Measurements from ENCODE around the gene MRPL20. TPM values are rescaled to one million over a fixed set of nuclear protein-coding genes. Genes with fewer than 3 reads are reported as not detected.

The MRPL20 gene
- total RNA-seq, 1 experiment from 2014 or later, result 110 TPM

- DNase-seq, result no peak
- BruUV-seq (replicated peaks), result no TSS peak
- TF ChIP-seq CTCF (IDR thresholded peaks at IDR 0.05; ENCODE audit: insufficient read depth in 1 of 2, low read depth in 1 of 2, low read length in 1 of 2, severe bottlenecking in 1 of 2, unreplicated experiment in 1 of 2), result no peak
- Mint-ChIP-seq H3K36me3 (ENCODE audit: insufficient read depth, unreplicated experiment) (no peaks in the 10 kb centered on the region), H3K4me3 (ENCODE audit: unreplicated experiment) (no peak overlapping the region), H3K4me1 (ENCODE audit: low read depth, unreplicated experiment) (peaks cover 5% of the 10 kb centered on the region), H3K9me3 (ENCODE audit: unreplicated experiment) (no peaks in the 10 kb centered on the region), H3K27me3 (ENCODE audit: insufficient read depth, unreplicated experiment) (no peaks in the 10 kb centered on the region), H3K27ac (ENCODE audit: unreplicated experiment) (peak overlapping the region; percentile 55)
- Histone ChIP-seq H3K27me3 (replicated peaks; ENCODE audit: control insufficient read depth, insufficient read depth, low read length) (no peaks in the 10 kb centered on the region), H3K4me1 (peaks cover 43% of the 10 kb centered on the region), H3K9me3 (no peaks in the 10 kb centered on the region), H3K4me3 (ENCODE audit: low read depth, low read length) (no peak overlapping the region), H3K36me3 (ENCODE audit: control insufficient read depth, insufficient read depth, low read length) (no peaks in the 10 kb centered on the region)
- intact Hi-C loops (cut with micrococcal nuclease; ENCODE audit: unreplicated experiment), result no loop called here
- ChIA-PET CTCF (no interaction called here), POLR2A (no interaction called here)
Observed at GRCh38 chr1:1426496-1427105, 19.5 kb upstream of the MRPL20 start.

GRCh38 chr1:1425753-1426495, 18.8 kb upstream of the MRPL20 start:
- H3K9me3 Mint-ChIP-seq (ENCODE audit: unreplicated experiment), result no peaks in the 10 kb centered on the region
- BruUV-seq (replicated peaks), result no TSS peak
- ChIA-PET CTCF (no interaction called here), POLR2A (no interaction called here)
- intact Hi-C loops (cut with micrococcal nuclease; ENCODE audit: unreplicated experiment), result no loop called here
- H3K4me1 Mint-ChIP-seq (ENCODE audit: low read depth, unreplicated experiment), result peaks cover 5% of the 10 kb centered on the region
- H3K4me3 Mint-ChIP-seq (ENCODE audit: unreplicated experiment), result no peak overlapping the region
- no peak overlapping the region for H3K4me3 ChIP-seq (ENCODE audit: low read depth, low read length)
- no peaks in the 10 kb centered on the region for H3K9me3 ChIP-seq
- H3K36me3 ChIP-seq (ENCODE audit: control insufficient read depth, insufficient read depth, low read length), result no peaks in the 10 kb centered on the region
- H3K36me3 Mint-ChIP-seq (ENCODE audit: insufficient read depth, unreplicated experiment), result no peaks in the 10 kb centered on the region
- H3K27me3 ChIP-seq (replicated peaks; ENCODE audit: control insufficient read depth, insufficient read depth, low read length), result no peaks in the 10 kb centered on the region
- no peak for TF ChIP-seq CTCF (IDR thresholded peaks at IDR 0.05; ENCODE audit: insufficient read depth in 1 of 2, low read depth in 1 of 2, low read length in 1 of 2, severe bottlenecking in 1 of 2, unreplicated experiment in 1 of 2)
- no peaks in the 10 kb centered on the region for H3K27me3 Mint-ChIP-seq (ENCODE audit: insufficient read depth, unreplicated experiment)
- H3K4me1 ChIP-seq, result peaks cover 46% of the 10 kb centered on the region
- peak overlapping the region; percentile 55 for H3K27ac Mint-ChIP-seq (ENCODE audit: unreplicated experiment)
- DNase-seq, result no peak

- Mint-ChIP-seq H3K27ac (ENCODE audit: unreplicated experiment) (peak overlapping the region; percentile 55), H3K4me1 (ENCODE audit: low read depth, unreplicated experiment) (peaks cover 5% of the 10 kb centered on the region), H3K36me3 (ENCODE audit: insufficient read depth, unreplicated experiment) (no peaks in the 10 kb centered on the region), H3K27me3 (ENCODE audit: insufficient read depth, unreplicated experiment) (no peaks in the 10 kb centered on the region), H3K4me3 (ENCODE audit: unreplicated experiment) (no peak overlapping the region), H3K9me3 (ENCODE audit: unreplicated experiment) (no peaks in the 10 kb centered on the region)
- Histone ChIP-seq H3K4me3 (ENCODE audit: low read depth, low read length) (no peak overlapping the region), H3K27me3 (replicated peaks; ENCODE audit: control insufficient read depth, insufficient read depth, low read length) (no peaks in the 10 kb centered on the region), H3K4me1 (peaks cover 44% of the 10 kb centered on the region), H3K9me3 (no peaks in the 10 kb centered on the region), H3K36me3 (ENCODE audit: control insufficient read depth, insufficient read depth, low read length) (no peaks in the 10 kb centered on the region)
- ChIA-PET POLR2A (no interaction called here), CTCF (no interaction called here)
- no TSS peak for BruUV-seq (replicated peaks)
- intact Hi-C loops (cut with micrococcal nuclease; ENCODE audit: unreplicated experiment), result no loop called here
- TF ChIP-seq CTCF (IDR thresholded peaks at IDR 0.05; ENCODE audit: insufficient read depth in 1 of 2, low read depth in 1 of 2, low read length in 1 of 2, severe bottlenecking in 1 of 2, unreplicated experiment in 1 of 2), result no peak
- DNase-seq, result no peak
Observed at GRCh38 chr1:1425426-1425752, 18.3 kb upstream of the MRPL20 start.
